OCI-LY1 (cell line): ENCODE data around the gene AFM.

Experiments used
- H2AFZ ChIP-seq: fragments of 200-600 bp; sonication (generic), shearing (Covaris generic); 2 replicates; pipeline ENCODE4 v1.6.0; 2014; ENCODE audit warnings: antibody characterized with exemption, mild to moderate bottlenecking, low read length
- H3F3A ChIP-seq: fragments of 200-600 bp; sonication (generic), shearing (Covaris generic); 2 replicates; pipeline ENCODE4 v1.6.0; 2014; ENCODE audit warnings: mild to moderate bottlenecking, antibody characterized with exemption, low read length, moderate library complexity; ENCODE audit not compliant: insufficient read depth
- H3K27ac ChIP-seq: fragments of 200-600 bp; sonication (generic); 2 replicates; pipeline ENCODE4 v1.5.1; 2014; ENCODE audit warnings: low read length, mixed run types, mild to moderate bottlenecking, low read depth; ENCODE audit not compliant: poor library complexity, severe bottlenecking
- H3K27me3 ChIP-seq: fragments of 200-600 bp; sonication (generic); 2 replicates; pipeline ENCODE4 v1.6.0; 2014; ENCODE audit warnings: antibody characterized with exemption, mild to moderate bottlenecking, low read length, moderate library complexity; ENCODE audit not compliant: insufficient read depth
- H3K36me3 ChIP-seq: fragments of 200-600 bp; sonication (generic); 2 replicates; pipeline ENCODE4 v1.6.1; 2014; ENCODE audit warnings: mild to moderate bottlenecking, antibody characterized with exemption, low read length, moderate library complexity, mixed read lengths; ENCODE audit not compliant: insufficient read depth
- H3K4me1 ChIP-seq: fragments of 200-600 bp; sonication (generic); 2 replicates; pipeline ENCODE4 v1.5.1; 2014; ENCODE audit warnings: mild to moderate bottlenecking, low read length, moderate library complexity; ENCODE audit not compliant: insufficient read depth, severe bottlenecking
- H3K4me2 ChIP-seq: fragments of 200-600 bp; sonication (generic), shearing (Covaris generic); 2 replicates; pipeline ENCODE4 v1.6.1; 2014; ENCODE audit warnings: low read length
- H3K4me3 ChIP-seq: fragments of 200-600 bp; sonication (generic); 2 replicates; pipeline ENCODE4 v1.5.1; 2014; ENCODE audit warnings: low read length, low read depth, mild to moderate bottlenecking, mixed read lengths; ENCODE audit not compliant: poor library complexity, severe bottlenecking
- H3K79me2 ChIP-seq: fragments of 200-600 bp; shearing (Covaris generic); 2 replicates; pipeline ENCODE4 v1.6.1; 2016; ENCODE audit warnings: mixed run types, low read length, mixed read lengths; ENCODE audit not compliant: insufficient read depth
- H3K9ac ChIP-seq: fragments of 200-600 bp; sonication (generic), shearing (Covaris generic); 2 replicates; pipeline ENCODE4 v1.6.1; 2014; ENCODE audit warnings: mild to moderate bottlenecking, low read length, mixed read lengths
- H3K9me2 ChIP-seq: fragments of 200-600 bp; sonication (generic), shearing (Covaris generic); 2 replicates; pipeline ENCODE4 v1.6.1; 2014; ENCODE audit warnings: low read depth, mild to moderate bottlenecking, low read length, mixed read lengths
- H3K9me3 ChIP-seq: fragments of 200-600 bp; shearing (Covaris generic); 2 replicates; pipeline ENCODE4 v1.6.1; 2014; ENCODE audit warnings: low read length, mixed read lengths
- H4K20me1 ChIP-seq: fragments of 200-600 bp; sonication (generic), shearing (Covaris generic); 2 replicates; pipeline ENCODE4 v1.6.0; 2016; ENCODE audit warnings: mild to moderate bottlenecking, low read length; ENCODE audit not compliant: insufficient read depth
- EZH2 ChIP-seq: fragments of 200-600 bp; sonication (generic), shearing (Covaris generic); IDR thresholded peaks from 2 replicates; pipeline ENCODE4 v1.8.0; 2017; ENCODE audit warnings: borderline replicate concordance, mixed run types, mild to moderate bottlenecking, antibody characterized with exemption, low read length, moderate library complexity, mixed read lengths
- TF ChIP-seq, protein P1 (sequence below): fragments of 200-600 bp; sonication (generic), shearing (Covaris generic); IDR thresholded peaks from 2 replicates; pipeline ENCODE4 v1.5.1; 2017; ENCODE audit warnings: mild to moderate bottlenecking, antibody characterized with exemption, low read length, moderate library complexity, mixed read lengths

The AFM gene

GRCh38 chr4:73448448-73449203 is 32.9 kb upstream of the AFM start:
- no peaks in the 10 kb centered on the region for H3K36me3 ChIP-seq
- no peak overlapping the region for H3K4me3 ChIP-seq
- H2AFZ ChIP-seq = no peak overlapping the region
- H3K79me2 ChIP-seq = no peaks in the 10 kb centered on the region
- no peaks in the 10 kb centered on the region for H3F3A ChIP-seq
- H3K4me1 ChIP-seq = no peaks in the 10 kb centered on the region
- no peak overlapping the region for H3K4me2 ChIP-seq
- no peaks in the 10 kb centered on the region for H4K20me1 ChIP-seq
- TF ChIP-seq, protein P1, sequence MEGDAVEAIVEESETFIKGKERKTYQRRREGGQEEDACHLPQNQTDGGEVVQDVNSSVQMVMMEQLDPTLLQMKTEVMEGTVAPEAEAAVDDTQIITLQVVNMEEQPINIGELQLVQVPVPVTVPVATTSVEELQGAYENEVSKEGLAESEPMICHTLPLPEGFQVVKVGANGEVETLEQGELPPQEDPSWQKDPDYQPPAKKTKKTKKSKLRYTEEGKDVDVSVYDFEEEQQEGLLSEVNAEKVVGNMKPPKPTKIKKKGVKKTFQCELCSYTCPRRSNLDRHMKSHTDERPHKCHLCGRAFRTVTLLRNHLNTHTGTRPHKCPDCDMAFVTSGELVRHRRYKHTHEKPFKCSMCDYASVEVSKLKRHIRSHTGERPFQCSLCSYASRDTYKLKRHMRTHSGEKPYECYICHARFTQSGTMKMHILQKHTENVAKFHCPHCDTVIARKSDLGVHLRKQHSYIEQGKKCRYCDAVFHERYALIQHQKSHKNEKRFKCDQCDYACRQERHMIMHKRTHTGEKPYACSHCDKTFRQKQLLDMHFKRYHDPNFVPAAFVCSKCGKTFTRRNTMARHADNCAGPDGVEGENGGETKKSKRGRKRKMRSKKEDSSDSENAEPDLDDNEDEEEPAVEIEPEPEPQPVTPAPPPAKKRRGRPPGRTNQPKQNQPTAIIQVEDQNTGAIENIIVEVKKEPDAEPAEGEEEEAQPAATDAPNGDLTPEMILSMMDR = no peak
- TF ChIP-seq EZH2 = no peak
- no peak overlapping the region for H3K9ac ChIP-seq
- no peaks in the 10 kb centered on the region for H3K27me3 ChIP-seq
- H3K9me3 ChIP-seq = no peaks in the 10 kb centered on the region
- no peaks in the 10 kb centered on the region for H3K9me2 ChIP-seq
- H3K27ac ChIP-seq = no peak overlapping the region

DNA sequence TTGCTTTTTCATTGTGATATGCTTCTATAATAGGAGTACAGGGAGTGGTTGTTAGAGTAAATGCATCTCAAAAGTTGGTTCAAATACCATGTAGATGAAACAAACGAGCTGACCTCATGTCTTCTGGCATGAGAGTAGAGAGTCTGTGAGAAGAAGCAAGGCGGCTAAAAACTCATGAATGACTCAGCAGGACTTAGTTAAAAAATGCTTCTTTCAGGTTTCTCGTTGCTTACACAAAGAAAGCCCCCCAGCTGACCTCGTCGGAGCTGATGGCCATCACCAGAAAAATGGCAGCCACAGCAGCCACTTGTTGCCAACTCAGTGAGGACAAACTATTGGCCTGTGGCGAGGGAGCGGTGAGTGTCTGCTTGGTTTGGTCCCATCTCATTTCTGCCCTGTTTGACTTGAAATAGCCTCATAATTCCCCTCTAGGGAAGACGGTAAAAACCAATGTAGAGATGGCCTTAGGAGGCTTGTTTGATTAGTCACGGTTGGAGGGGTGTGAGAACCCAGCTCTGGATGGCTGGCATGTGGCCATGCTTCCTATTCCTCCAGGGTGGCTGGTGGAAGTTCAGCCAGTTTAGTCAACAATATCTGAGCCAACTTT is 31.0 kb upstream of the AFM start:
- H3K27ac ChIP-seq = no peak overlapping the region
- H3F3A ChIP-seq = no peaks in the 10 kb centered on the region
- no peaks in the 10 kb centered on the region for H3K27me3 ChIP-seq
- no peak overlapping the region for H2AFZ ChIP-seq
- no peak for TF ChIP-seq EZH2
- TF ChIP-seq, protein P1 = no peak
- no peak overlapping the region for H3K4me3 ChIP-seq
- no peaks in the 10 kb centered on the region for H3K4me1 ChIP-seq
- H3K9me3 ChIP-seq = no peaks in the 10 kb centered on the region
- no peak overlapping the region for H3K9ac ChIP-seq
- no peaks in the 10 kb centered on the region for H3K9me2 ChIP-seq
- no peaks in the 10 kb centered on the region for H3K79me2 ChIP-seq
- no peaks in the 10 kb centered on the region for H4K20me1 ChIP-seq
- no peak overlapping the region for H3K4me2 ChIP-seq
- H3K36me3 ChIP-seq = no peaks in the 10 kb centered on the region

GRCh38 chr4:73451404-73451803 is 30.1 kb upstream of the AFM start:
- H3K79me2 ChIP-seq = no peaks in the 10 kb centered on the region
- no peaks in the 10 kb centered on the region for H4K20me1 ChIP-seq
- TF ChIP-seq EZH2 = no peak
- TF ChIP-seq, protein P1 = no peak
- no peak overlapping the region for H3K9ac ChIP-seq
- no peaks in the 10 kb centered on the region for H3K36me3 ChIP-seq
- no peaks in the 10 kb centered on the region for H3K4me1 ChIP-seq
- H3K9me2 ChIP-seq = no peaks in the 10 kb centered on the region
- no peak overlapping the region for H2AFZ ChIP-seq
- H3F3A ChIP-seq = no peaks in the 10 kb centered on the region
- H3K9me3 ChIP-seq = no peaks in the 10 kb centered on the region
- no peak overlapping the region for H3K4me2 ChIP-seq
- H3K27ac ChIP-seq = no peak overlapping the region
- H3K27me3 ChIP-seq = no peaks in the 10 kb centered on the region
- no peak overlapping the region for H3K4me3 ChIP-seq
